HEK293T (cell line): ENCODE measurements around the gene FERD3L.

Experiments used
- BHLHE40 ChIP-seq: fragments of 450-650 bp; IDR thresholded peaks from 2 replicates; pipeline ENCODE4 v1.6.1; 2016; ENCODE audit warnings: mild to moderate bottlenecking, moderate library complexity, borderline replicate concordance
- ELF4 ChIP-seq: fragments of 450-650 bp; IDR thresholded peaks from 2 replicates; pipeline ENCODE4 v1.6.1; 2017; ENCODE audit warnings: antibody characterized with exemption
- FOXA1 ChIP-seq: fragments of 450-650 bp; IDR thresholded peaks from 2 replicates; pipeline ENCODE4 v1.6.1; 2016; ENCODE audit warnings: mild to moderate bottlenecking
- FOXM1 ChIP-seq: fragments of 450-650 bp; IDR thresholded peaks from 2 replicates; pipeline ENCODE4 v1.6.1; 2017; ENCODE audit warnings: mild to moderate bottlenecking, borderline replicate concordance
- L3MBTL2 ChIP-seq: fragments of 450-650 bp; conservative IDR thresholded peaks from 2 replicates; pipeline ENCODE4 v1.6.1; 2016; ENCODE audit warnings: mild to moderate bottlenecking
- LEF1 ChIP-seq: fragments of 450-650 bp; IDR thresholded peaks from 2 replicates; pipeline ENCODE4 v1.6.1; 2017; ENCODE audit warnings: mild to moderate bottlenecking, borderline replicate concordance
- SP1 ChIP-seq: fragments of 450-650 bp; IDR thresholded peaks from 2 replicates; pipeline ENCODE4 v1.6.1; 2017
- SUZ12 ChIP-seq: fragments of 450-650 bp; IDR thresholded peaks from 2 replicates; pipeline ENCODE4 v1.6.1; 2016; ENCODE audit warnings: mild to moderate bottlenecking
- TF ChIP-seq, protein P1 (sequence below): fragments of 450-650 bp; IDR thresholded peaks from 2 replicates; pipeline ENCODE4 v1.6.1; 2016

DNA sequence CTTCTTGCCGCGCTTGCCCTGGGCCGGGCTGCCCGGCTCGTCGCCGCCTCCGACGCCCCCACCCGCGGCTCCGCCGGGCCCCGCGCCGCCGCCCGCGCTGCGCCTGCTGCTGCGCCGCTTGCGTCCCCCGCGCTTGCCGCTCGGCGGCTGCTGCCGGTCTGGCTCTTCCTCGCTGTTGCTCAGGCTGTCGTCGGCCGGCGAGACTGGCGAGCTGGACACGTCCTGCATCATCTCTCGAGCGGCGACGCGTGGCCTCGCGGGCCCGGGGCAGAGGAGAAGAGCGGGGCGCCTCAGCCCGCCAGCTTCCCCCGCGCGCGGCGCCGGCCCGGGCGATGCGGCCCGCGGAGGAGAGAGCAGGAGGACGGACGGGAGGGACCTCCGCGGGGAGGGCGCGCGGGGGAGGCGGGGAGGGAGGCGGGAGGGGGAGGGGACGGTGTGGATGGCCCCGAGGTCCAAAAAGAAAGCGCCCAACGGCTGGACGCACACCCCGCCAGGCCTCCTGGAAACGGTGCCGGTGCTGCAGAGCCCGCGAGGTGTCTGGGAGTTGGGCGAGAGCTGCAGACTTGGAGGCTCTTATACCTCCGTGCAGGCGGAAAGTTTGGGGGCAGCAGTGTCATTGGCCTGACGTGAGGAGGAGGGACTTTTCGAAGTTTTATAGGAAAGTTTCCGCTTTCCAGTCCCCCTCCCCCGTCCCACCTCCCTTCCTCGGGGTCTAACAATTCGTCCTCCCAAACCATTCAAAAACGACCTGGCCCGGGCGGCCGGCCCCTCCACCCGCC, 27.9 kb downstream of the FERD3L start, which contains the start of gene TWIST1:
- TF ChIP-seq ELF4 (no peak), SP1 (no peak), L3MBTL2 (no peak), FOXM1 (no peak), LEF1 (no peak), BHLHE40 (no peak), SUZ12 (no peak), FOXA1 (no peak)
- TF ChIP-seq, protein P1, sequence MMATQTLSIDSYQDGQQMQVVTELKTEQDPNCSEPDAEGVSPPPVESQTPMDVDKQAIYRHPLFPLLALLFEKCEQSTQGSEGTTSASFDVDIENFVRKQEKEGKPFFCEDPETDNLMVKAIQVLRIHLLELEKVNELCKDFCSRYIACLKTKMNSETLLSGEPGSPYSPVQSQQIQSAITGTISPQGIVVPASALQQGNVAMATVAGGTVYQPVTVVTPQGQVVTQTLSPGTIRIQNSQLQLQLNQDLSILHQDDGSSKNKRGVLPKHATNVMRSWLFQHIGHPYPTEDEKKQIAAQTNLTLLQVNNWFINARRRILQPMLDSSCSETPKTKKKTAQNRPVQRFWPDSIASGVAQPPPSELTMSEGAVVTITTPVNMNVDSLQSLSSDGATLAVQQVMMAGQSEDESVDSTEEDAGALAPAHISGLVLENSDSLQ: no peak
